K562 (cell line): ENCODE measurements around the gene POLD1. TPM values are rescaled to one million over a fixed set of nuclear protein-coding genes. Genes with fewer than 3 reads are reported as not detected.

Experiments
- ATAC-seq: fragments of 200-7000 bp; cut with Tn5 transposase; 3 replicates; pipeline ENCODE4 v1.9.1; 2020; ENCODE audit warnings: moderate library complexity
- BruUV-seq: library from RNA; stranded (reverse); fragments of 400-500 nt; replicated peaks from 2 replicates; lab custom pipeline; 2021; lab: Mats Ljungman, UMichigan
- CTCF ChIA-PET: fragments of 300-600 bp; formaldehyde crosslinking; extraction: SDS; loops from one replicate; lab custom pipeline; 2021; ENCODE audit warnings: low intra/inter-chr PET ratio; lab: Yijun Ruan, JAX
- POLR2A ChIA-PET: fragments of 300-600, 350-650 bp; sonication (Branson Sonifier 250); formaldehyde crosslinking; extraction: SDS; loops from one replicate; lab custom pipeline; 2021; ENCODE audit warnings: antibody characterized with exemption, inconsistent platforms; lab: Yijun Ruan, JAX
- DNase-seq, 4 experiments: peaks; one replicate each; pipeline versions ENCODE4 v3.0.0 to v3.0.0-alpha.2; 2011 to 2018; ENCODE audit warnings: low spot score in 3 of 4, mixed read lengths in 3 of 4; ENCODE audit errors: extremely low read depth in 1 of 4
- FAIRE-seq: peaks from 2 replicates; lab custom pipeline; 2011; peaks lifted over from hg19 to GRCh38; lab: Jason Lieb, UNC
- H2AFZ ChIP-seq: 2 replicates; pipeline ENCODE4 v1.6.0; 2011; ENCODE audit warnings: low read depth, low read length, control low read depth, inconsistent platforms
- H3K27ac ChIP-seq: fragments of 200-600 bp; 3 replicates; pipeline ENCODE4 v1.8.0; 2011; ENCODE audit warnings: low read depth, mild to moderate bottlenecking, control low read depth, inconsistent platforms, low read length, moderate library complexity, mixed read lengths; ENCODE audit errors: extremely low read depth
- H3K27me3 ChIP-seq, 2 experiments: fragments of 300-600 bp in 1 of 2; 2 replicates in 1 of 2; 3 replicates in 1 of 2; pipeline versions ENCODE4 v1.6.0 to v1.8.0; 2011; ENCODE audit warnings: inconsistent platforms in 2 of 2, low read length in 2 of 2, mild to moderate bottlenecking in 1 of 2, mixed read lengths in 1 of 2, moderate library complexity in 1 of 2; ENCODE audit not compliant: control insufficient read depth in 2 of 2, insufficient read depth in 2 of 2
- H3K36me3 ChIP-seq: fragments of 300-600 bp; 3 replicates; pipeline ENCODE4 v1.8.0; 2011; ENCODE audit warnings: mild to moderate bottlenecking, low read length, inconsistent platforms; ENCODE audit not compliant: control insufficient read depth, insufficient read depth
- H3K4me1 ChIP-seq, 2 experiments: fragments of 200-600 bp in 1 of 2; replicated peaks in 1 of 2; 2 replicates in 1 of 2; 3 replicates in 1 of 2; pipeline versions ENCODE4 v1.5.1 to v1.8.0; 2011; ENCODE audit warnings: inconsistent platforms in 2 of 2, low read length in 2 of 2, mild to moderate bottlenecking in 1 of 2, mixed read lengths in 1 of 2, moderate library complexity in 1 of 2; ENCODE audit not compliant: control insufficient read depth in 2 of 2, insufficient read depth in 2 of 2
- H3K4me2 ChIP-seq: 2 replicates; pipeline ENCODE4 v1.6.1; 2011; ENCODE audit warnings: low read length, control low read depth, inconsistent platforms, mixed read lengths; ENCODE audit not compliant: insufficient read depth
- H3K4me3 ChIP-seq: fragments of 200-600 bp; sonication (generic), shearing (Covaris generic); 2 replicates; pipeline ENCODE4 v1.5.1; 2016; ENCODE audit warnings: control low read depth, inconsistent platforms
- H3K79me2 ChIP-seq: fragments of 200-600 bp; 3 replicates; pipeline ENCODE4 v1.8.0; 2011; ENCODE audit warnings: low read length, inconsistent platforms; ENCODE audit not compliant: control insufficient read depth, insufficient read depth
- H3K9ac ChIP-seq, 2 experiments: 2 replicates each; pipeline versions ENCODE4 v1.6.0 to v1.6.1; 2011; ENCODE audit warnings: low read depth in 2 of 2, low read length in 2 of 2, control low read depth in 1 of 2, inconsistent platforms in 1 of 2, mild to moderate bottlenecking in 1 of 2, mixed read lengths in 1 of 2; ENCODE audit not compliant: insufficient read depth in 1 of 2
- H3K9me1 ChIP-seq: one replicate; pipeline ENCODE4 v1.6.0; 2011; ENCODE audit warnings: inconsistent platforms, mild to moderate bottlenecking, low read length, moderate library complexity; ENCODE audit not compliant: control insufficient read depth, insufficient read depth
- H3K9me3 ChIP-seq: replicated peaks from 2 replicates; pipeline ENCODE4 v1.5.1; 2011; ENCODE audit warnings: low read depth, low read length, inconsistent platforms; ENCODE audit not compliant: control insufficient read depth, insufficient read depth
- H4K20me1 ChIP-seq: replicated peaks from 2 replicates; pipeline ENCODE4 v1.6.1; 2011; ENCODE audit warnings: low read length, inconsistent platforms, mixed read lengths; ENCODE audit not compliant: control insufficient read depth, insufficient read depth
- CBFA2T3 ChIP-seq: fragments of 450-650 bp; IDR thresholded peaks from 2 replicates; pipeline ENCODE4 v1.6.1; 2017
- ELF2 ChIP-seq: fragments of 250-450 bp; sonication (Bioruptor Pico); IDR thresholded peaks from 2 replicates; pipeline ENCODE4 v1.5.0; 2021; ENCODE audit warnings: mild to moderate bottlenecking
- ETS2 ChIP-seq: IDR thresholded peaks from 2 replicates; pipeline ENCODE4 v1.6.1; 2016; ENCODE audit warnings: borderline replicate concordance, missing genetic modification characterization, mild to moderate bottlenecking, moderate library complexity, missing compliant biosample characterization; ENCODE audit not compliant: poor library complexity, severe bottlenecking
- ETV5 ChIP-seq: sonication (generic); formaldehyde crosslinking; IDR thresholded peaks from 2 replicates; pipeline ENCODE4 v1.4.0; 2020; ENCODE audit warnings: low read depth, mild to moderate bottlenecking, missing genetic modification reagents
- HCFC1 ChIP-seq: IDR thresholded peaks from 2 replicates; pipeline ENCODE4 v1.6.1; 2012; ENCODE audit warnings: low read depth, low read length, improper control_type of control experiment
- HDAC8 ChIP-seq: fragments of 450-650 bp; IDR thresholded peaks from 2 replicates; pipeline ENCODE4 v1.6.1; 2016; ENCODE audit warnings: mild to moderate bottlenecking, missing genetic modification characterization, moderate library complexity, missing compliant biosample characterization
- KHSRP ChIP-seq: fragments of 450-650 bp; IDR thresholded peaks from 2 replicates; pipeline ENCODE4 v1.6.1; 2017
- MED1 ChIP-seq: sonication (generic); formaldehyde crosslinking; IDR thresholded peaks from 2 replicates; pipeline ENCODE4 v1.8.1; 2023; ENCODE audit warnings: missing genetic modification reagents, borderline replicate concordance
- MYC ChIP-seq, 2 experiments: fragments of 250-450 bp in 1 of 2; sonication (Bioruptor Pico) in 1 of 2; IDR thresholded peaks; 2 replicates each; pipeline versions ENCODE4 v1.5.1 to v1.6.1; 2012 to 2021; ENCODE audit warnings: low read depth in 2 of 2, borderline replicate concordance in 1 of 2, improper control_type of control experiment in 1 of 2, low read length in 1 of 2, mild to moderate bottlenecking in 1 of 2, moderate library complexity in 1 of 2
- POLR2A ChIP-seq: fragments of 450-650 bp; conservative IDR thresholded peaks from 2 replicates; pipeline ENCODE4 v1.6.1; 2016
- PTRF ChIP-seq: fragments of 450-650 bp; IDR thresholded peaks from 2 replicates; pipeline ENCODE4 v1.6.1; 2016; ENCODE audit warnings: mild to moderate bottlenecking, missing genetic modification characterization, missing compliant biosample characterization
- WGBS: fragments of 100-300 bp; shearing (Covaris generic); methylation state at CpG from one replicate; pipeline ENCODE4 v1.1.6; 2016; ENCODE audit warnings: low coverage, mixed read lengths; ENCODE audit not compliant: insufficient coverage; ENCODE audit errors: missing lambda C conversion rate; 5-methylcytosine and 5-hydroxymethylcytosine counted together
- in situ Hi-C: fragments of 300-500 bp; cut with MboI; formaldehyde crosslinking; loops from 4 replicates; pipeline ENCODE4 v1.15.0; 2018; ENCODE audit warnings: inconsistent platforms, mixed read lengths
- intact Hi-C: fragments of 100-400 bp; cut with micrococcal nuclease; formaldehyde crosslinking; loops from 2 replicates; pipeline ENCODE4 v1.14.2; 2022
- polyA plus RNA-seq, 8 experiments: library from polyadenylated mRNA; depleted of rRNA in 4 of 8; stranded (reverse) in 5 of 8; unstranded in 3 of 8; fragments of >200 nt; fragmentation: Nextera tagmentation in 2 of 8; fragmentation: Illumina TruSeq in 1 of 8; extraction: Ambion mirVana in 2 of 8; extraction: Trizol in 1 of 8; gene quantifications; 2 replicates each; pipeline versions ENCODE4 v1.2.1 to v1.2.3, GENCODE V29; 2011 to 2014; ENCODE audit warnings: inconsistent platforms in 1 of 8, missing spikeins in 1 of 8
- total RNA-seq, 7 experiments: library from RNA; depleted of rRNA in 6 of 7; stranded (reverse); fragments of >200 nt in 6 of 7; fragmentation: Illumina TruSeq in 2 of 7; extraction: Trizol in 2 of 7; gene quantifications; 2 replicates each; pipeline versions ENCODE4 v1.2.1 to v1.2.3, GENCODE V29; 2011 to 2021; ENCODE audit warnings: low replicate concordance in 1 of 7
- TF ChIP-seq, protein P1 (sequence below): fragments of 250-450 bp; sonication (Bioruptor Pico); IDR thresholded peaks from 2 replicates; pipeline ENCODE4 v1.5.0; 2021
- TF ChIP-seq, protein P2 (sequence below): sonication (generic); formaldehyde crosslinking; IDR thresholded peaks from 2 replicates; pipeline ENCODE4 v1.8.0; 2023; ENCODE audit warnings: mild to moderate bottlenecking, missing genetic modification reagents
- TF ChIP-seq, protein P3 (sequence below): IDR thresholded peaks from 2 replicates; pipeline ENCODE4 v1.6.1; 2011; ENCODE audit warnings: borderline replicate concordance, low read depth, mild to moderate bottlenecking, moderate library complexity, low read length; ENCODE audit not compliant: insufficient read depth, poor library complexity, severe bottlenecking
- TF ChIP-seq, protein P4 (sequence below): fragments of 250-450 bp; sonication (Bioruptor Pico); IDR thresholded peaks from 2 replicates; pipeline ENCODE4 v1.8.0; 2021; ENCODE audit warnings: mild to moderate bottlenecking, moderate library complexity

POLD1 gene
- total and polyA plus RNA-seq, 9 of the 15 experiments (the other 6 are each of a cell fraction or from before 2014, with no cell fraction given) = 1.3 to 312 (median 47.8) TPM

DNA sequence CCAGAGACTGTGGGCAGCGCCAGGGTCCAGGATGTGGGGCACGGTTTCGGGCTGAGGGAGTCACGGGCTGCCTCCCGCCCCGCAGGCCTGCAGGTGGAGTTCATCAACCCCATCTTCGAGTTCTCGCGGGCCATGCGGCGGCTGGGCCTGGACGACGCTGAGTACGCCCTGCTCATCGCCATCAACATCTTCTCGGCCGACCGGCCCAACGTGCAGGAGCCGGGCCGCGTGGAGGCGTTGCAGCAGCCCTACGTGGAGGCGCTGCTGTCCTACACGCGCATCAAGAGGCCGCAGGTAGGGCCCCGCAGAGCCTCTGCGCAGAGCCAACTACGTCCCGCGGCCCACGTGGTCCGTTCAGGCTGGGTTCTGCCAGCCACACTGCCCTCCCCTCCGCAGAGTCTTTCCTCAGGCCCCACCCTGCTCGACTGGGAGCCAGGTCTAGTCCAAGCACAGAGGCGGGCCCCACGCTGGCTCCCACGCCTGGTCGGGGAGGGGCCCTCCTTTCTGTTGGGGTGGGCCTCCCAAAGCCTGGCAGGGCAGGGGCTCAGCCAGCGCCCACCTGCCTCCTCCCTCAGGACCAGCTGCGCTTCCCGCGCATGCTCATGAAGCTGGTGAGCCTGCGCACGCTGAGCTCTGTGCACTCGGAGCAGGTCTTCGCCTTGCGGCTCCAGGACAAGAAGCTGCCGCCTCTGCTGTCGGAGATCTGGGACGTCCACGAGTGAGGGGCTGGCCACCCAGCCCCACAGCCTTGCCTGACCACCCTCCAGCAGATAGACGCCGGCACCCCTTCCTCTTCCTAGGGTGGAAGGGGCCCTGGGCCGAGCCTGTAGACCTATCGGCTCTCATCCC lies 2.0 kb upstream of the POLD1 start:
- peak in 1 of 4 experiments; percentile 11 for DNase-seq
- intact Hi-C loops = no loop called here
- Histone ChIP-seq H3K27ac (no peak overlapping the region), H2AFZ (no peak overlapping the region), H3K9ac (peak overlapping the region in 1 of 2 experiments; percentile 56; a peak in 2 of 4 replicates), H3K9me3 (no peaks in the 10 kb centered on the region), H3K4me2 (no peak overlapping the region), H3K4me1 (peaks cover 22 to 81% of the 10 kb centered on the region in 2 experiments), H3K4me3 (no peak overlapping the region), H3K36me3 (peaks cover 74% of the 10 kb centered on the region), H3K9me1 (no peaks in the 10 kb centered on the region), H3K27me3 (no peaks in the 10 kb centered on the region), H4K20me1 (peaks cover 5% of the 10 kb centered on the region), H3K79me2 (peaks cover 56% of the 10 kb centered on the region)
- 92% methylated on average over 37 of the region's 58 CpGs for WGBS
- in situ Hi-C loops = no loop called here
- ATAC-seq = no peak
- POLR2A ChIA-PET = no interaction called here
- FAIRE-seq = no peak
- BruUV-seq = no TSS peak
- CTCF ChIA-PET = no interaction called here
- TF ChIP-seq MED1 (no peak), ETS2 (tag) (no peak), ELF2 (CRISPR knock-in tag) (no peak), POLR2A (no peak), PTRF (no peak), KHSRP (no peak), ETV5 (CRISPR knock-in tag) (no peak), CBFA2T3 (no peak), HCFC1 (no peak), HDAC8 (no peak), MYC (IDR thresholded peaks at IDR 0.05; ENCODE audit: low read depth, low read length) (no peak), MYC (CRISPR knock-in tag; IDR thresholded peaks at IDR 0.05; ENCODE audit: borderline replicate concordance, low read depth) (no peak)
- TF ChIP-seq, protein P1, sequence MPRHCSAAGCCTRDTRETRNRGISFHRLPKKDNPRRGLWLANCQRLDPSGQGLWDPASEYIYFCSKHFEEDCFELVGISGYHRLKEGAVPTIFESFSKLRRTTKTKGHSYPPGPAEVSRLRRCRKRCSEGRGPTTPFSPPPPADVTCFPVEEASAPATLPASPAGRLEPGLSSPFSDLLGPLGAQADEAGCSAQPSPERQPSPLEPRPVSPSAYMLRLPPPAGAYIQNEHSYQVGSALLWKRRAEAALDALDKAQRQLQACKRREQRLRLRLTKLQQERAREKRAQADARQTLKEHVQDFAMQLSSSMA (CRISPR knock-in tag) = no peak
- TF ChIP-seq, protein P2, sequence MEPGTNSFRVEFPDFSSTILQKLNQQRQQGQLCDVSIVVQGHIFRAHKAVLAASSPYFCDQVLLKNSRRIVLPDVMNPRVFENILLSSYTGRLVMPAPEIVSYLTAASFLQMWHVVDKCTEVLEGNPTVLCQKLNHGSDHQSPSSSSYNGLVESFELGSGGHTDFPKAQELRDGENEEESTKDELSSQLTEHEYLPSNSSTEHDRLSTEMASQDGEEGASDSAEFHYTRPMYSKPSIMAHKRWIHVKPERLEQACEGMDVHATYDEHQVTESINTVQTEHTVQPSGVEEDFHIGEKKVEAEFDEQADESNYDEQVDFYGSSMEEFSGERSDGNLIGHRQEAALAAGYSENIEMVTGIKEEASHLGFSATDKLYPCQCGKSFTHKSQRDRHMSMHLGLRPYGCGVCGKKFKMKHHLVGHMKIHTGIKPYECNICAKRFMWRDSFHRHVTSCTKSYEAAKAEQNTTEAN (CRISPR knock-in tag) = no peak
- TF ChIP-seq, protein P3, sequence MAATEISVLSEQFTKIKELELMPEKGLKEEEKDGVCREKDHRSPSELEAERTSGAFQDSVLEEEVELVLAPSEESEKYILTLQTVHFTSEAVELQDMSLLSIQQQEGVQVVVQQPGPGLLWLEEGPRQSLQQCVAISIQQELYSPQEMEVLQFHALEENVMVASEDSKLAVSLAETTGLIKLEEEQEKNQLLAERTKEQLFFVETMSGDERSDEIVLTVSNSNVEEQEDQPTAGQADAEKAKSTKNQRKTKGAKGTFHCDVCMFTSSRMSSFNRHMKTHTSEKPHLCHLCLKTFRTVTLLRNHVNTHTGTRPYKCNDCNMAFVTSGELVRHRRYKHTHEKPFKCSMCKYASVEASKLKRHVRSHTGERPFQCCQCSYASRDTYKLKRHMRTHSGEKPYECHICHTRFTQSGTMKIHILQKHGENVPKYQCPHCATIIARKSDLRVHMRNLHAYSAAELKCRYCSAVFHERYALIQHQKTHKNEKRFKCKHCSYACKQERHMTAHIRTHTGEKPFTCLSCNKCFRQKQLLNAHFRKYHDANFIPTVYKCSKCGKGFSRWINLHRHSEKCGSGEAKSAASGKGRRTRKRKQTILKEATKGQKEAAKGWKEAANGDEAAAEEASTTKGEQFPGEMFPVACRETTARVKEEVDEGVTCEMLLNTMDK = no peak
- TF ChIP-seq, protein P4, sequence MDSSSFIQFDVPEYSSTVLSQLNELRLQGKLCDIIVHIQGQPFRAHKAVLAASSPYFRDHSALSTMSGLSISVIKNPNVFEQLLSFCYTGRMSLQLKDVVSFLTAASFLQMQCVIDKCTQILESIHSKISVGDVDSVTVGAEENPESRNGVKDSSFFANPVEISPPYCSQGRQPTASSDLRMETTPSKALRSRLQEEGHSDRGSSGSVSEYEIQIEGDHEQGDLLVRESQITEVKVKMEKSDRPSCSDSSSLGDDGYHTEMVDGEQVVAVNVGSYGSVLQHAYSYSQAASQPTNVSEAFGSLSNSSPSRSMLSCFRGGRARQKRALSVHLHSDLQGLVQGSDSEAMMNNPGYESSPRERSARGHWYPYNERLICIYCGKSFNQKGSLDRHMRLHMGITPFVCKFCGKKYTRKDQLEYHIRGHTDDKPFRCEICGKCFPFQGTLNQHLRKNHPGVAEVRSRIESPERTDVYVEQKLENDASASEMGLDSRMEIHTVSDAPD = no peak
